CD4-positive, alpha-beta T cell (primary cell): ENCODE data around the gene SMIM38. TPM values are rescaled to one million over a fixed set of nuclear protein-coding genes. Genes with fewer than 3 reads are reported as not detected.

Experiments used
- ATAC-seq: fragments of 200-7000 bp; cut with Tn5 transposase; one replicate; pipeline ENCODE4 v1.10.0; 2022; ENCODE audit warnings: mild to moderate bottlenecking; ENCODE audit not compliant: poor library complexity
- CTCF ChIA-PET: fragments of 350-600 bp; sonication (Branson Sonifier 250); formaldehyde crosslinking; loops from one replicate; lab custom pipeline; 2021; ENCODE audit warnings: antibody characterized with exemption, inconsistent platforms; lab: Charles Lee
- POLR2A ChIA-PET: fragments of 350-600 bp; sonication (Branson Sonifier 250); formaldehyde crosslinking; loops from one replicate; lab custom pipeline; 2021; ENCODE audit warnings: antibody characterized with exemption, inconsistent platforms; lab: Charles Lee
- DNase-seq, 14 experiments: peaks; one replicate each; pipeline ENCODE4 v3.0.0-alpha.2; 2013 to 2020; ENCODE audit warnings: mixed read lengths in 2 of 14
- H3K27ac ChIP-seq, 2 donors: one replicate each; pipeline versions ENCODE4 v1.5.1 to v1.7.0; 2013; ENCODE audit warnings: low read length in 2 of 2, low read depth in 1 of 2, mild to moderate bottlenecking in 1 of 2
- H3K27me3 ChIP-seq, 2 experiments: 1 replicate in 1 of 2; 2 replicates in 1 of 2; pipeline versions ENCODE4 v1.6.1 to v1.7.0; 2013; ENCODE audit warnings: low read length in 2 of 2, control low read depth in 1 of 2, mild to moderate bottlenecking in 1 of 2, moderate library complexity in 1 of 2; ENCODE audit not compliant: insufficient read depth in 2 of 2, control insufficient read depth in 1 of 2
- H3K36me3 ChIP-seq: one replicate; pipeline ENCODE4 v1.6.1; 2013; ENCODE audit warnings: low read length, control low read depth; ENCODE audit not compliant: insufficient read depth
- H3K4me1 ChIP-seq: one replicate; pipeline ENCODE4 v1.6.1; 2013; ENCODE audit warnings: low read length, control low read depth; ENCODE audit not compliant: insufficient read depth
- H3K4me3 ChIP-seq: one replicate; pipeline ENCODE4 v1.5.1; 2013; ENCODE audit warnings: mild to moderate bottlenecking, low read length, moderate library complexity
- H3K9me3 ChIP-seq, 2 experiments: 1 replicate in 1 of 2; 2 replicates in 1 of 2; pipeline versions ENCODE4 v1.6.1 to v1.7.0; 2013; ENCODE audit warnings: low read length in 2 of 2, mild to moderate bottlenecking in 2 of 2, control low read depth in 1 of 2, moderate library complexity in 1 of 2; ENCODE audit not compliant: control insufficient read depth in 1 of 2, insufficient read depth in 1 of 2
- H3K27ac Mint-ChIP-seq: one replicate; pipeline ENCODE4 v1.8.0; 2020; ENCODE audit warnings: mixed read lengths
- H3K27me3 Mint-ChIP-seq: one replicate; pipeline ENCODE4 v1.8.0; 2021; ENCODE audit warnings: mixed read lengths
- H3K36me3 Mint-ChIP-seq: one replicate; pipeline ENCODE4 v1.8.0; 2021; ENCODE audit warnings: low read depth, mixed read lengths
- H3K4me1 Mint-ChIP-seq: one replicate; pipeline ENCODE4 v1.8.0; 2021; ENCODE audit warnings: low read depth, mixed read lengths
- H3K4me3 Mint-ChIP-seq: one replicate; pipeline ENCODE4 v1.8.0; 2020; ENCODE audit warnings: mild to moderate bottlenecking, mixed read lengths
- H3K9me3 Mint-ChIP-seq: one replicate; pipeline ENCODE4 v1.8.0; 2020; ENCODE audit warnings: mixed read lengths
- intact Hi-C, 2 experiments: fragments of 100-400 bp; cut with DNase I in 1 of 2; cut with micrococcal nuclease in 1 of 2; formaldehyde crosslinking; loops; one replicate each; pipeline versions ENCODE4 v1.15.1 to v1.9.0; 2023 to 2025; cut with DNase I, micrococcal nuclease
- total RNA-seq, 174 experiments: library from RNA in 2 of 174; stranded (reverse) in 2 of 174; gene quantifications; one replicate each; pipeline ENCODE4 v1.2.3 and lab custom pipeline; 2021 to 2026
- TF ChIP-seq, protein P1 (sequence below): fragments of 200-600 bp; IDR thresholded peaks from one replicate; pipeline ENCODE4 v1.8.0; 2022; ENCODE audit warnings: antibody characterized with exemption, mild to moderate bottlenecking

The SMIM38 gene
- total RNA-seq, 2 experiments from 2014 or later = 0.08 to 0.30 TPM

DNA sequence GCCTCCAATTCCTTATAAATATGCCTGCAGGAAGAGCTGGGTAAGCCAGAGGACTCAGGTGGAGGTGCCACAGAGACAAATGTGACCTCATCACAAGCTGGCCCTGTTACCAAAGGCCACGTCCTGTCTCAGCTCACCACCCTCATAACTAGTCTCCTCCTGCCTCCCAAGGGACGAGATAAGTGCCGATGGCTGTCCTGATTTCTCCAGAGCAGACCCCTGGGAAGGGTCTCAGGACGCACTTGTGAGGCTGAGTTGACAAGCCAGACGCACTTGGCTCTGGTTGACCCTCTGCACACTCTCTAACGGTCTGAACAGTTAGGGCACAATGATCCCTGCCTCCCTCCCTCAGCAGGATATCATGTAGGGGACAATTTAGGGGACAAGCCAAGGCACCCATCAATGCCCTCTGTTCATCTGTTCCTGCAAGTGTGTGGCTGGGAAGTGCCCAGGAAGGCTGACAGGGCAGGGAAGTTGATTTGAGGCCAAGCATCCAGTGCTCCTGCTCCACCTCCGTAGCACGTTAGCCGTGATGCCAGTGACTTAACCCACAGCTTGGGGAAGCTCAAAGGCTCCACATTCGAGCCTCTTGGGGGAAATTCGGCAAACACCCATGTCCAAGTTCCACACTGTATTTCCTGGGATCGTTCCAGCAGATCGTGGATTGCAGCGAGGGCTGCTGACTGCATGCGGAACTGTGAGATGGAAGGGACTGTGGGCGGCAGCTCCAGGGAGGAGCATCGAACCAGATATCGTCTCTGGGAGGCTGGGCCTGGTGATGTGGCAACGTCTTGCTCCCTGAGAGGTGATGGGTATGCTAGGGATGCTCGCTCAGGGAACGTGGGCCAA, 2.8 kb downstream of the SMIM38 start:
- no peaks in the 10 kb centered on the region for H3K36me3 Mint-ChIP-seq
- POLR2A ChIA-PET = no interaction called here
- TF ChIP-seq, protein P1, sequence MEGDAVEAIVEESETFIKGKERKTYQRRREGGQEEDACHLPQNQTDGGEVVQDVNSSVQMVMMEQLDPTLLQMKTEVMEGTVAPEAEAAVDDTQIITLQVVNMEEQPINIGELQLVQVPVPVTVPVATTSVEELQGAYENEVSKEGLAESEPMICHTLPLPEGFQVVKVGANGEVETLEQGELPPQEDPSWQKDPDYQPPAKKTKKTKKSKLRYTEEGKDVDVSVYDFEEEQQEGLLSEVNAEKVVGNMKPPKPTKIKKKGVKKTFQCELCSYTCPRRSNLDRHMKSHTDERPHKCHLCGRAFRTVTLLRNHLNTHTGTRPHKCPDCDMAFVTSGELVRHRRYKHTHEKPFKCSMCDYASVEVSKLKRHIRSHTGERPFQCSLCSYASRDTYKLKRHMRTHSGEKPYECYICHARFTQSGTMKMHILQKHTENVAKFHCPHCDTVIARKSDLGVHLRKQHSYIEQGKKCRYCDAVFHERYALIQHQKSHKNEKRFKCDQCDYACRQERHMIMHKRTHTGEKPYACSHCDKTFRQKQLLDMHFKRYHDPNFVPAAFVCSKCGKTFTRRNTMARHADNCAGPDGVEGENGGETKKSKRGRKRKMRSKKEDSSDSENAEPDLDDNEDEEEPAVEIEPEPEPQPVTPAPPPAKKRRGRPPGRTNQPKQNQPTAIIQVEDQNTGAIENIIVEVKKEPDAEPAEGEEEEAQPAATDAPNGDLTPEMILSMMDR = no peak
- Histone ChIP-seq H3K27me3 (peaks cover 4 to 9% of the 10 kb centered on the region in 2 experiments), H3K4me3 (no peak overlapping the region), H3K27ac (no peak overlapping the region), H3K36me3 (no peaks in the 10 kb centered on the region), H3K4me1 (peaks cover 14% of the 10 kb centered on the region), H3K9me3 (peaks cover 0 to 13% of the 10 kb centered on the region in 2 experiments)
- no peak overlapping the region for H3K4me3 Mint-ChIP-seq
- peaks cover 3% of the 10 kb centered on the region for H3K9me3 Mint-ChIP-seq
- CTCF ChIA-PET = no interaction called here
- H3K27me3 Mint-ChIP-seq = peaks cover 9% of the 10 kb centered on the region
- ATAC-seq (no peak), DNase-seq (no peak)
- intact Hi-C loops = no loop called here
- H3K27ac Mint-ChIP-seq = no peak overlapping the region
- H3K4me1 Mint-ChIP-seq = no peaks in the 10 kb centered on the region

DNA sequence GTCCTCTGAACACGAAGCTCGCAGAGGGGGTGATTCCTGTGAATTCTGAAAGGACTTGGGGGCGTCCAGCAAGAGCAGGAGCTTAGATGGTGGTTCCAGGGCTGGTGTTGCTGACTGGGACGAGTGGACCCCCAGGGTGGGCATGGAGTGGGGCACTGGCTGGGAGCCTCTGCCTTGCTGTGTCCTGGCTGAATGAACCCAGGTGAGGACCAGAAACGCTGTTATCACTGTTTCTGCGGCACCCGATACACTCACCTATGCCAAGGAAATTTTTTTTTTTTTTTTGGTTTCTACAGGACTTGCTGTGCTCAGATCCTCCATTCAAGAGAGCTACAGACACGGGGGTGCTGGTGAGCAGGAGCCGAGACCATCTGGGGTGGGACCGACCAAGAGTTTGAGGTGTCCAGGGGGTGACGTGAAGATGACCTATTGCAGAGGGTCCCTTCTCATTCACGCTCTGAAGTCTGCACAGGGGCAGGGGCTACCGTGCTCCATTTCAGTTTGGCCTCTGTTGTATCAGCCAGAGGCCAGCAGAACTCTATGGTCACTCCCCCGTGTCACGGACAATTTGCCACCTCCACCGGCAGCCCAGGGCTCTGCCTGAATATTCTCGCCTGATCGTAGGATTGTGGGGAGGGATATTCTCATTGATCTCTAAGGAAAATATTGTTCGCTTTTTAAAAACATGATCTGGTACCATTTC, 3.6 kb downstream of the SMIM38 start:
- POLR2A ChIA-PET = no interaction called here
- ATAC-seq = no peak

More for the DNA sequence above, 3.6 kb downstream of the SMIM38 start:
- Histone ChIP-seq H3K36me3 (no peaks in the 10 kb centered on the region), H3K4me1 (peaks cover 14% of the 10 kb centered on the region), H3K27ac (no peak overlapping the region), H3K27me3 (peaks cover 4 to 9% of the 10 kb centered on the region in 2 experiments), H3K9me3 (peaks cover 5 to 15% of the 10 kb centered on the region in 2 experiments), H3K4me3 (no peak overlapping the region)
- Mint-ChIP-seq H3K36me3 (no peaks in the 10 kb centered on the region), H3K9me3 (peaks cover 4% of the 10 kb centered on the region), H3K27me3 (peaks cover 9% of the 10 kb centered on the region), H3K4me1 (no peaks in the 10 kb centered on the region), H3K27ac (no peak overlapping the region), H3K4me3 (no peak overlapping the region)
- no peak for DNase-seq
- TF ChIP-seq, protein P1 = no peak
- intact Hi-C loops = no loop called here
- CTCF ChIA-PET = no interaction called here
